ENCODE data around the gene C6orf132.
"Not testable (repeated sequence)": the region's sequence is repeated elsewhere in the genome, so short reads cannot be mapped to it uniquely, and the experiment has no call there.

C6orf132 gene, protein sequence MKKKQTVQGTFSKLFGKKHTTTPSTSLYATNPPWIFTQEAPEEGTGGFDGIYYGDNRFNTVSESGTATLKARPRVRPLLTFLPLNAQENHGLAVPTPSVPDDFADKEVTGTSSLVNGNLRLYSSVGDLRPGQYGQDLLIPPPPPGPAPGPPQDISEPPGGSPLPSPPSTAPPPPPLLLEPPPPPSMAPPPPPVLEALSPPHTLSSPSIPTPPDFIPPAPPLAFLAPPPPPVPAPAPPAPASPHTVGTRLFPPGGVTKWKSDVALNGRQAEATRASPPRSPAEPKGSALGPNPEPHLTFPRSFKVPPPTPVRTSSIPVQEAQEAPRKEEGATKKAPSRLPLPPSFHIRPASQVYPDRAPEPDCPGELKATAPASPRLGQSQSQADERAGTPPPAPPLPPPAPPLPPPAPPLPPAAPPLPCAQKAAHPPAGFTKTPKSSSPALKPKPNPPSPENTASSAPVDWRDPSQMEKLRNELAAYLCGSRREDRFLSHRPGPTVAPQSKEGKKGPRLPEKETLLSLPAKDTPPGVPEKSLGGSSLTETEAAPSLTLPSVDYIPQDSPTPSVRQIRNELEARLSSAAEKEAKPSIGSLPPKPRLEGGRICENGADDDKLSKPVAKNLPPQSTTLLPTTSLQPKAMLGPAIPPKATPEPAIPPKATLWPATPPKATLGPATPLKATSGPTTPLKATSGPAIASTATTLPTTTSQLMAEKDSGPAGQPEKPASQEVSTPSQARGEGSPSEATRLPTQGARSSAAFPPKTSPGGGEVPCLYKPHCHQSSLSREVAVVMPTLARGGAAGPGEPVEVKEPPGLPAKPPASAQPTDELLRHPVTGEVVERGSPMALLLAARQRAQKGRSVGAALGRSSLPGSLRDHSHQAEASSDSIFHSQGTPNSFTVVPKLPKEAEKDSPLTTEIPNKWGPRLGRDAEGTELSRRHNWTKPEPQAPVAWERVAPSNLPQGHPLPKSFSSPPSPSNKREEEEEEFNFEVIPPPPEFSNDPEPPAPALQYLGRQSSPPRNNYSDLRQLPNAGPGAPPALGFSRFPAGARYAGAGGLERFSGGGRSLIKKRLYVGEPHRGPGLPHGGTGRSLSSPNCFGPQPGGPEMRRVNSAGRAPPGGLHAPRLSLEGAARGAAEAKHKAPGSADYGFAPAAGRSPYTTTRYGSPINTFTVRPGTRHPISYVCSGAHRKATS

DNA sequence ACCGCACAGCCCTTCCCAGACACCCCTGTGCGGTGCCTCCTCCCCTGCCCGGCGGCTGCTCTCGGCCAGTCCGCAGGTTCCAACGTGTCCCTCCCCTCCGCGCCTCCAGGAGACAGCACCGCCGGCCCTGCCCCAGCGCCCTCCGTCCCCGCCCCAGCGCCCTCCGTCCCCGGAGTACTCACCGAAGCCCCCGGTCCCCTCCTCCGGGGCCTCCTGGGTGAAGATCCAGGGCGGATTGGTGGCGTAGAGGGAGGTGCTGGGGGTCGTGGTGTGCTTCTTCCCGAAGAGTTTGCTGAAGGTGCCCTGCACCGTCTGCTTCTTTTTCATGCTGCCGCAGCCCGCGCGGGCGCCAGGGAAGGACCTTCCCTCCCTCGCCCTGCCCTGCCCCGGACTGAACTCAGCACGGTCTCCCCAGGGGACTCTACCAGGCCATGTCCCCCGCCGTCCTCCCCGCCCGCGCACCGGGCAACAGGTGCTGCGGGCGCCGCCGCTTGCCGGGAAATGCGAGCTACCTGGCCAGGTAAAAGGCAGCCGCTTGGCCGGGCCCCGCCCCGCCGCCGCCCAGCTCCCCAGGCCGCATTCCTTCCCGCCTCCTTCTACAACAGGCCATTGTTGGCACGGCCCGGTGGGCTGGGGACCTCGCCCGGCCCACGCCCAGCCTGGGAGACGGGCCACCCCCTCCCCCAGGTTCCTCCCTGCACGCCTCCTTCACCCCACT, at the start of gene C6orf132:
Gene C6orf132, minus strand, starts transcription at position 503 of the 718 bp plus-strand sequence. Its CDS starts 176 bp downstream, at position 327.
- peak; percentile 45 for DNase-seq

DNA sequence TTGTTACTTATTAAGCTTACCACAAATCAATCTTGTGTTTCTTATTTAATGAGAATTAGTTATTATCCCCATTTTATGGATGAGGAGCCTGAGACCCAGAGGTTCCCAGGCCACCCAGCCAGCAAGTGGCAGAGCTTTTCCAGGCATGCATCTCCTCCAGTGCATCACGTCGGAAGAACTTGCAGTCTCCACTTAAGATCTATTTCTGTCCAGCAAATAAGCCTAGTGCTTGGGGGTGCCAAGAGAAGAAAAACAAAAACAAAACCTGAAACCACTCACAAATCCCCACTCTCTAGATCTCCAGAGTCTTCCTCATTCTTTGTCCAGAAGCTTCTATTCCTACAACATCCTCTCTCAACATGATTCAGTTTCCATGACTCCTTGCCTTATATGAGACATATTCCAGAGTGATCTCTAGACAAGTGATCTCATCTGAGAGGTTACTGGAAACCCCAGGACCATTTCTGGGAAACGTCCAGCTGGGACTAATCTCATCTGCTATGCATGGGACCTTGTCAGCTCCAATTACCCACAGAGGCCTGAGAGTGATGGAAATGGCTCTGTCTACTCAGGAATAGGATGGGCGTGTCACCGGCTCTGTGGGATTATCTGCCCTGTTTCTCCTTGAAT, 48.2 kb upstream of the C6orf132 start:
- DNase-seq, result peak; percentile 51

DNA sequence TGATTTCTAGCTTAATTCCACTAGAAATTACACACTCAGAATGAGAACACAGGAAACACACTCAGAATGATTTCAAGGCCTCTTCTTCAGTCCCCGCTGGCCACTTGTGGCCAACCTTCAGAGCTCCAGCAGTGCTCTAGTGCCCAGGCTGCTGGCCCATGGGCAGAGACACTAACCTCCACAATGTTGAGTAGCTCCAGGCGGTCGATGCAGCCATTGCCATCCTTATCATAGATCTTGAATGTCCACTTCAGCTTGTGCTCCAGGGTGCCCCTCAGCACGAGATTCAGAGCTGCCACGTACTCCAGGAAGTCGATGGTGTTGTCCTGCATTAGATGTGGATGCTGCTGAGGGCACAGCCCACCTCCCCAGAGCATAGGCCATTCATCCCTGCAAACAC, 46.0 kb upstream of the C6orf132 start:
- no peak for DNase-seq

DNA sequence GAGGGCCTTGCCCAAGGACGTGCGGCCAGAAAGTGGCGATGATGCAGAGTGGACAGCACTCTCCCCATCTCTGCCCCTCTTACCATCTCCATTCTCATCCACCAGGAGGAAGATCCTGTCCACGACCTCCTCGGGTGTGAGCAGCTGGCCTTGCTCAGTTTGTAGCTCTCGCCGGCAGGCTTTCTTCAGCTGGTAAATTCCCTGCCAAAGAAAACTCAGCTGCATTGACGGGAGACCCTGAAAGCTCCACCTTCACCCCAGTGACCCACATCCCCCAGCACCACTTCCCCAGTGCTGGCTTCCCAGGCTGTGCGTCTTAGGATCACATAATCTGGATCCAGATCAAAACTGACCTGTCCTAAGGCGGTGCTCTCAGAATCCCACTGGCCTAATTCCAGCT, 43.2 kb upstream of the C6orf132 start:
- DNase-seq, result no peak

DNA sequence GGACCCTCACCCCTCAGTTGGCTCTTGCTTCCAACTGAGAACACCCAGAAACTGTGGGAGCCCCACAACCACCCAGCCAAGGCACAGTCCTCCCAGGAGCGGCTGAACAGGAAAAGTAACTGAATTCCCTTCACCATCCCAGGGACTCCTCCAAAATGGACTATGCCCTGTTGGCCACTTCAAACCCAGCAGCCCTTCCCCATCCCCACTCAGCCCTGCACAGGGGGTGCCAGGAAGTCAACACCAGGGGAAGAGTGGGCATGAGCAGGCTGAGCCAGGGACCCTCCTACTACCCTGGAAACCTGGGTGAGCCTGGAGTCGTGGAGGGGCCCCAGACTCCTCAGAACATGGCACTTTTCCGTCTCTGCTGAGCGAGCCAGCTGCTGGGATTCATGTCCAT, 42.1 kb upstream of the C6orf132 start:
- DNase-seq, result no peak

DNA sequence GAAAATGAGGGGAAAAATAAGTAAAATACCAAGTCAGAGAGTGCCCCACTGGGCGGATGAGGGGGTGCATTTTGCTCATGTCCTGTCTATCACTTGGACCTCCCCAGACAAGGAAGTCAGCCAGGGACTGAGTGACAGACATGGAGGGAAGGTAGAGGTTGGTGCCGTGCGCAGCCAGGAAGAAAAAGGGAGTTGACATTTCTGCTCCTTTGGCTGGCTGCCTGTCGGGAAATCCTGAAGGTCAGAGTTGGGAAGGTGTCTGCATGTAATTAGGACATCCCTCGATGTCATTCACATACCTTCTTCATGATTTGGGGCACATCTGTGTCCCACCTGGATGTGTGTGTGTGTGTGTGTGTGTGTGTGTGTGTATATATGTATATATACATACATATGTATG, 39.7 kb upstream of the C6orf132 start:
- DNase-seq, result no peak

DNA sequence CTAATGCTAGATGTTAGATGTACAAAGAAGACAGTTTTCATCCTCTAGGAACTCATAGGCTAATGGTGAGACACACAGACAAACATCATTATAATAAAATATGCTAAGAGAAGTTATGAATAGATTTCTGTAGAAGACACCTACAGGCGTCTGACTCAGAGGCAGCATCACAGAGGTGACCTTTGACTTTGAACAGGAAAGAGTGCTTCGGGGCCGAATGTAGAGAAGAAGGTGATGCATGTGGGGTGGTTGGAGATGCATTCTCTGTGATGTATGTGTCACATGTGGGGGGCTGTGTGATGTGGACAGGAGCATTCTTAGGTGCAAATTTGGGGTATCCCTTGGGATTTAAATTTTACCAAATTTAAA, 37.5 kb upstream of the C6orf132 start:
- DNase-seq, result no peak

DNA sequence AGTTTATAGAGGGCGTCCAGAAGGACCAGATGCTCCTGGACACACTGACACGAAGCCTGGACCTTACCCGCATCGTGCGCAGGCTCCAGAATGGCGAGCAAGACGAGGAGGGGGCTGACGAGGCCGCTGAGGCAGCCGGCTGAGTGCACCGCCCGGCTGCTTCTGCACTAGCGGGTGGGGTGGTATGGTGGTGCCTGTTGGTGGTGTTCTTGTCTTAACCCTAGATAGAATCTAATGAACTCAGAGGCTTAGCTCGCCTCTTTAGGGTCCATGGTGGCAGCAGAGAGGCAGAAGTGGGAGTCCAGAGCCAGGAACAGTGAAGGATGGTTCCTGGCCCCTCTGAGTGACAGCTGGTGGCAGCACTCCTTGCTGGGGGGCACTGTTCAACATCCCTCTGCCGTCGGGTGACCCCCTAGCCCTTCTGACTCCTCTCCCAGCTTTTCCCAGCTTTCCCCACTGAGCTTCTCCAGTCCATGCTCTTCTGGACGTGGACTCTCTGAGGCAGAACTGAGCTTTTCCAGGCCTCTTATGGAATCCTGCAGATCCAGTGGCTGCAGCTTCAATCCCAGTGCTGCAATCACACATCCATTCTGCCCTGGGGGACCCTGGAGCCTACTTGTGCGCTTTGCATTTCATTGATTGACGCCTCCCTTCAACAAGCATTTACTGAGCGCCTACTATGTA, 37.0 kb upstream of the C6orf132 start:
- DNase-seq, result no peak

DNA sequence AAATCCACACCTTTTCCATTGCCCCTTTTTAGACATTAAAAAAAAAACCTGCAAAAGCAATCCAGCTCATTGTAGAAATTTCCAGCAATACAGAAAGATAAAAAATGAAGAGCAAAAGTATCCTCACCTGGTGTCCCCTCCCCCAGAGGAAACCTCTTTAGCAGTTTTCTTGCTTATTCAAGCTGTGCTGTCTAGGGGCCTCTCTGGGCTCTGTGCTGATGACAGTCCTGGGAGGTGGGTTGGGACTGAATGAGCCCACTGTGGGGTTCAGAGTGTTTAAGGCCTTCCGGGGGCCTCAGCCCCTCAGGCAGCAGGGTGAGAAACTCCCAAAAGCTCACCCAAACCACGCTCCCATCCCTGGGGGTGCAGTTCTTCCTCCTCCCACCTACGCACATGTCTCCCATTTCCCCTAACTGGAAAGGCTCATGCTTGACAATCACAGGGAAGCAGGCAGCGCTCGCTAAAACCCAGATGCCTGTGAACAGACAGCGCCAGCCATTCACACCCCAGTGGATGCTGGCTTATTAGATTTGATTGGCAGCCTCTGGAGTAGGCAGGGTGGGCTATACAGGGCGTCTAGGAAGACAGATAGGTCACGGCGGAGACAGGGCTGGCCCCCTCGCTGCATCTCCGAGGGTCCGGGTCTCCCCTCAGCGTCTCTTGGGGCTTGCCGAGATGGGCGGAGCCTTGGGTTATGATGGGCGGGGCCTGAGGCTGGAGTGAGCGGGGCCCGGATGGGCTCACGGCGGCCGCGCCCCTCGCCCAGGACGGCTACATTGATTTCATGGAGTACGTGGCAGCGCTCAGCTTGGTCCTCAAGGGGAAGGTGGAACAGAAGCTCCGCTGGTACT, 35.3 kb upstream of the C6orf132 start:
- DNase-seq, result peak; percentile 85

DNA sequence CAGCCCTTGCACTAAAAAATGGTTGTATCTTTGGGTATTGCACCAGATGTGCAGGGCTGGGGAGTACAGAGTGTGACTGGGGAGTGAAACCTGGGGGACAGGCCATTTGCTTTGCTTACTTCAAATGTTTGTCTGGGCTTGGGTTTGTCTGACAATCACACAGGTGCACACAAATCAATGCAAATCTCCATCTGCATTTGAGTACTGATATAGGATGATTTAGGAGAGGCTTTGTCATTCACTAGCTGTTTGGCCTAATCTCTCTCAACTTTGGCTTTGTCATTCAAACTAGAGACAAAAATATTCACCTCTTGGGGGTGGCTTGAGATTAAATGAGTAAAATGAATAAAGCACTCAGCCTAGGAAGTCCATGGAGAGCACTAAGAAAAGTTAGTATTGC, 34.6 kb upstream of the C6orf132 start:
- no peak for DNase-seq

DNA sequence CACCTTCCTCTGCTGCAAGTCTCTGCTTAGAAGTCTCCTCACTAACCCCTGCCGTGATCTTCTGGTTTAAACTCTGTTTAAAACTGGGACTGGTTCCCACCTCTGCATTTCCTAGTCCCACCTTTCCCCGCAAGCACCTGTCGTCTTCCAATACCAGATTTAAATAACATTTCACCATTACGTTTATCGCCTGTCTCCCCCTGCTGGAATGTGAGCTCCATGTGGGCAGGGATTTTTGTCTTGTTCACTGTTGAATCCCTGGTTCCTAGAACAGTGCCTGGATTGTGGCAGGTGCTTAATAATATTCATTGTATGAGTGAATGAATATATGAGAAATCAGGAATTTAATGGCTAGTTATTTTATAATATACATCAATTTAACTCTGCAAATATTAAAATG, 33.4 kb upstream of the C6orf132 start:
- no peak for DNase-seq

DNA sequence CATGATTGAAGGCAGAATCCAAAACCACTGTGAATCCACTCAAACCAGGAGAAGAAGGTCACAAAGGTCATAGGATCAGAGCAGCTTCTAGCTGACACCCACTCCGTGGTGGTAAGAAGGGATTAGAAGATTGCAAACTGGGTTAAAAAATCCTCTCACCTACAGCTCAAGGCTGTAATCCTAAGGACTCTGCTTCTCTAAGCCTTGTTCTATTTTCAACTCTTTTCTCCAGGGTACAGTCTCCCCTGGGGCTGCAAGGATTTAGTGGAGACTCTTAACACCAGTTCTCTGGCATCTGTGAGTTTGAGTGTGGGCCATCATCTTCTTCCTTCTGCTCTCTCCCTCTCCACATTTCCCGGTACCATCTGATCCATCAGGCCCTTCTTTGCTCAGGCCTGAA, 30.7 kb upstream of the C6orf132 start, which contains the start of gene GUCA1A:
Gene GUCA1A, plus strand, starts transcription at position 264 of the 400 bp plus-strand sequence. CDS start 250 bp downstream, outside the sequence.
- DNase-seq, result no peak

DNA sequence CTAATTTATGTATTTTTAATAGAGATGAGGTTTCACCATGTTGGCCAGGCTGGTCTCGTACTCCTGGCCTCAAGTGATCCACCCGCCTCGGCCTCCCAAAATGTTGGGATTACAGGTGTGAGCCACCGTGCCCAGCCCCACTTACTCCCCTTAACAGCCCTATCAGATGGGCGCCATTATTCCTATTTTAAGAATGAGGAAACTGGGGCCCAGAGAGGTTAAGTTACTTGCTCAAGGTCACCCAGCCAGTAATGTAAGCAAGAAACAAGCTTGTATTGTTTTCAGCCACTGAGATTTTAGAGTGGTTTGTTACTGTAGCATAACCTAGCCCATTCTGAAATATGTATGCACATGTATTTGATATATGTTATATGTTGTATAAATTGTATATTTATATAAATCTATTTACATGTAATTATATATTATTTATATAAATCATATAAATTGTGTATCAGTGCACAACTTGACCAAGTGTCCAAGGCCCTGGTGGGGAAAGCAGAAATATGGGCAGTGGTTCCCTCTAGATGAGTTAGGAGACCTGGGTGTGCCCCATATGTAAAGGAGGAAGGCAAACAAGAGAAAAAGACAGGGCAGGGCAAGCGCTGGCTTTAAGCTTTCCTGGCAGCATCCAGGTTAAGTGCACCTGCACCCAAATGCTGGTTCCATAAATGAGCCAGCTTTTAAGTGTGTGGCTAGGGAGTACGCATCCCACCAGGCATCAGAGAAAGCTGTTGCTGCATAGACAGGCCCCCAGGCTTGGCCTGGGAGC, 29.6 kb upstream of the C6orf132 start:
- no peak for DNase-seq

DNA sequence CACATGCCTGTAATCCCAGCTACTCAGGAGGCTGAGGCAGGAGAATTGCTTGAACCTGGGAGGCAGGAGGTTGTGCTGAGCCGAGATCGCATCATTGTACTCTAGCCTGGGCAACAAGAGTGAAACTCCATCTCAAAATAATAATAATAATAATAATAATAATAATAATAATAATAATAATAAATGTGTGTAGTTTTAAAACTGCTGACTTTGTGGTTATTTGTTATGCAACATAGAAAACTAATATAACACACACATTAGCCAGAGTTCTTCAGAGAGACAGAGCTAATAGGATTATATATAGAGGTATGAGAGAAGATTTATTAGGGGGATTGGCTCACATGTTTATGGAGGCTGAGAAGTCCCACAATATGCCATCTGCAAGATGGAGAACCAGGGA, 27.4 kb upstream of the C6orf132 start:
- not testable (repeated sequence) for DNase-seq

DNA sequence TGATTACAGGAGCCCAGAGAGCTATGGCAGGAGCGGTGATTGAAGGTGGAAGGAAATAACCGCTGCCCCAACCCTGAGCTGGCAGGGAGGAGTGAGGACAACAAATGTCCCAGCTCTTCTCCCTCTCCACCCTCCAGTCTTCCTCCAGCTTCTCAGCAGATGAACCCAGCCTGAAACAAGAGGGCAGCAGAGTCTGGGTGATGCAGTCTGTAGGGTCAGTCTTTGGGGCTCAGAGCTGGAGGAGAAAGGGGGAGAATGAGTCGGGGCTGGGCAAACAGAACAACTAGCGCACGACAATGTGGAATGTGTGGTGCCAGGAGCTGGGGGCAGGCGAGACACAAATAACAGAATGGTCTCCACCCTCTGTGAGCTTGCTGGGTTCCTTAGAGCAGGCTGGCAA, 26.2 kb upstream of the C6orf132 start:
- no peak for DNase-seq

DNA sequence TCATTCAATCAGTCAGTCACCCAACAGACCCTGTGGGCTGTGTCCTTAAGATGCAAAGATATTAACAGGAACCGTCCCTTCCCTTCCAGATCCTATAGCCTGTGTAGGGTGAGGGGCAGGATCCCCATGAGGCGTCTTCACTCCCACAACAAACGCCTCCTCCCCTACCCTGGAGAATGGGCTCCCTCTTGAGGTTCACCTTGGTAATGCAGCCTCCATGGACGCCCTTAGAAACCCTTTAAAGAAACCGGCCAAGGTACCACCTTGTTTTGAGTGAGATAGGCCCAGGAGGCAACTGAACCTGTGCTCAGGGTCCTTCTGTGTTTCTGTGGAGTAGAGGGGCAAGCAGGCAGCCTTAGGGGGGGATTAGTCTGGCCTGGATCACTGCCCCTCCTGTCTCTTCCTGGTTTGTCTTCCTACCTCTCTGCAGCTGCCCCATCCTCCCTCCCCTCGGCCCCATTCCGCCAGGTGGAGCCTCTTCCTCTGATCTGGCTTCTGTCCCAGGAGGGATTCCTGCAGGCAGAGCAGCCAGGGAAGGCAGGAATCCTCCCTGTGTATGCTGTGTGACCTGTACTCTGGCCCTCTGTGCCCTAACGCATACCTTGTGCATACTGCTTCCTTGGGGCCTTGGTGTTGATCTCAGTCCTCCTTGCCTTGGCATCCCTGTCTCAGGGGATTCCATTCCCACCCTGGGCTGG, 24.2 kb upstream of the C6orf132 start:
- peak; percentile 86 for DNase-seq

DNA sequence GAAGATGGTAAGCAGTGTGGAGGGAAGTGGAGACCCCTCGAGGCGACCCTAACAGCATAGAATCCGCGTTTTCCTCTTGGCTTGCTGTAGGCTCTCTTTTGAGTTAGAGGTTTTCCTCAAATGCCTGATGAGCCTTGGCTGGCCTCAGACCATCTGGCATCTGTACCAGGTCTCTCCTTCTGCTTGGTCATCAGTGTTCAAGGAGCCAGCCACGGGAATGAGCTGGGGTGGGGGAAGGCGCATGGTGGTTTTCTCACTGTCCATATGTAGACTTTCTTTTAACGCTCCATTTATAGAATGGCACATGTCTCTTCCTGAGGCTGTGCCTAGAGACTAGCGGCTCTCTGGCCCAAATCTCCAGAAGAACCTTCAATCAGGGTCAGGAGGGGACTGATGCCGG, 22.6 kb upstream of the C6orf132 start:
- DNase-seq, result no peak

DNA sequence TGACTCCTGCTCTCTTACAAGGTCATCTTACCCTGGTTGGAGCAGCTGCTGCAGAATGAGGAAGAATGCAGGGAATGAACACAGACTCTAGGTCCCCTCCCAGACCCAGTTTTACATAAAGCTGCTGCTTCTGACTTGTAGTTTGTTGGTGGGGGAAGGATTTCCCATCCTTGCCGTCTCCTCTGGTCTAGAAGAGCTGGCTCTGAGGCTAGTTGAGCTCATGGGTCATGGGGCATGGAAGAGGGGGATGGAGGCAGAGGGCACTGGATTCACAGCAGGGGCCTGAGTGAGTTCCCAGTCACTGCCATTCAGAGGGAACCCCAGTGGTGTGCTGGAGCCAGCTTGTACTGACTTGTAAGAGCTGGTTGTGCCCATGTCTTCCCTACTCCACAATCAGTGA, 21.6 kb upstream of the C6orf132 start:
- DNase-seq, result no peak

DNA sequence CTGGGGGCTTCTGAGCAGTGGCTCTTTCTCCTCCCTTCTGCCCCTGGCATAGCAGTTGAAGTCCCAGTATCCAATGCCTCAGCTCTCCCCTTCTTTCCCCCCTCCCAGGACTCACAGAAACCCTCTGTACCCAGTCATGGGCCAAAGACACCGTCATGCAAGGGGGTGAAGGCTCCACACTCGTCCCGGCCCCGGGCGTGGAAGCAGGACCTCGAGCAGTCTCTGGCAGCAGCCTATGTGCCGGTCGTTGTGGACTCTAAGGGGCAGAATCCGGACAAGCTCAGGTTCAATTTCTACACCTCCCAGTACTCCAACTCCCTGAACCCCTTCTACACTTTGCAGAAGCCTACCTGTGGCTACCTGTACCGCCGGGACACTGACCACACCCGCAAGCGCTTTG, 20.4 kb upstream of the C6orf132 start:
- no peak for DNase-seq
